H1 (cell line): ENCODE data around the gene HIP1. TPM values are rescaled to one million over a fixed set of nuclear protein-coding genes. Genes with fewer than 3 reads are reported as not detected.

Experiments used
- SIN3A ChIP-seq, 2 experiments: IDR thresholded peaks in 1 of 2; conservative IDR thresholded peaks in 1 of 2; 2 replicates each; pipeline ENCODE4 v1.6.1; 2011 to 2012; ENCODE audit warnings: low read length in 2 of 2, improper control_type of control experiment in 1 of 2, low read depth in 1 of 2, mild to moderate bottlenecking in 1 of 2
- SP1 ChIP-seq: IDR thresholded peaks from 2 replicates; pipeline ENCODE4 v1.6.1; 2011; ENCODE audit warnings: low read depth, low read length
- polyA plus RNA-seq, 7 experiments: library from polyadenylated mRNA; depleted of rRNA in 3 of 7; stranded (reverse) in 5 of 7; unstranded in 2 of 7; fragments of >200 nt in 5 of 7; fragments of 200-250 nt in 2 of 7; gene quantifications; 1 replicate in 5 of 7; 2 replicates in 1 of 7; 4 replicates in 1 of 7; pipeline versions ENCODE4 v1.2.1 to v1.2.3, GENCODE V29; 2011 to 2013; ENCODE audit warnings: missing spikeins in 2 of 7, mixed read lengths in 2 of 7
- total RNA-seq: library from RNA; stranded (reverse); fragmentation: NEBNext Ultra II Directional; extraction: Animal tissue kit (Norgen Biotek cat#: 25700); gene quantifications from 2 replicates; pipeline ENCODE4 v1.2.1, GENCODE V29; 2021

HIP1 gene
- total and polyA plus RNA-seq, 2 of the 8 experiments (the other 6 are each of a cell fraction or from before 2014, with no cell fraction given): 51.8 to 108 TPM

DNA sequence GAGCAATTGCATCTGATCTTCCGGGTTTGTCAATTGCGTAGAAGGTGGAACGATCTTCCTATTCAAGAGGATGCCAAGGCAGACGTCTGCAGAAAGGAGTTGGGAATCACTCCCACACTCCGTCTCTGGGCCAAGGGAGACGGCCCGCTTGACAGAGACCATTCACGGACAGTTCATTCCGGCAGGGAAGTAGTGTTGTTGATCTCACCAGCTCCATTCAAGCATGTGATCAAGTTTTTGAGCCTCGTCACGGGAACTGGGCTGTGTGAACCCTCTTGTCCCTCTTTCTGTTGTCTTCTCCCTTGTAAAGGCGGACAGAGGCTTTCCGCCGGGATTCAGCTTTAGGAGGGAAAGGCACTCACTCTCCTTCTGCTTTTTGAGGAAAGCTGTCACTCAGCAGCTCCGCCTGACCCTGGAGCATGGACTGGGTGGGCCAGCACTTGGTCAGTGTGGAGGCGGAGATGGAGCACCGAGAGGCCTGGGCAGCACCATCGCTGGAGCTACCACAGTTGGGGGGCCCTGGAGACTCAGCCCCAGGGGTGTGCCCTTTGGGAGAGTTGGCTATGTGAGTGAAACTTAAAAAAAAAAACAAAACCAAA, 201.7 kb downstream of the HIP1 start (continued):
- TF ChIP-seq SP1: no peak
- no peak for TF ChIP-seq SIN3A (conservative IDR thresholded peaks at IDR 0.05 in 1 of 2, IDR thresholded peaks at IDR 0.05 in 1 of 2; ENCODE audit: low read depth in 1 of 2, low read length in 2 of 2)
- TF ChIP-seq, all 59 proteins: peak for 0
